ENCODE measurements around the gene CRYBB1.

Gene CRYBB1

GRCh38 chr22:26623984-26624383, 6.2 kb upstream of the CRYBB1 start:
- no peak for TF ChIP-seq CTCF (IDR thresholded peaks at IDR 0.05; ENCODE audit: low read length)
- no peak for TF ChIP-seq EZH2 (optimal IDR thresholded peaks at IDR 0.05; ENCODE audit: low read depth, low read length)
- no peak for TF ChIP-seq EZH2phosphoT487 (IDR thresholded peaks at IDR 0.05; ENCODE audit: low read length)
- Histone ChIP-seq H3K36me3 (replicated peaks; ENCODE audit: insufficient read depth, low read length) (no peaks in the 10 kb centered on the region), H3K79me2 (ENCODE audit: low read length) (no peaks in the 10 kb centered on the region), H3K9me2 (replicated peaks; ENCODE audit: insufficient read depth, low read length) (no peaks in the 10 kb centered on the region), H3K9ac (ENCODE audit: low read length) (no peak overlapping the region), H3K9me3 (replicated peaks; ENCODE audit: insufficient read depth, low read length) (no peaks in the 10 kb centered on the region), H3K4me1 (ENCODE audit: low read length) (peaks cover 13% of the 10 kb centered on the region; the same call in 1 of the 2 replicates), H3K4me3 (ENCODE audit: low read length) (no peak overlapping the region), H2AFZ (ENCODE audit: low read length) (no peak overlapping the region), H3K4me2 (ENCODE audit: low read depth, low read length) (no peak overlapping the region), H3K27me3 (replicated peaks; ENCODE audit: insufficient read depth, low read length) (no peaks in the 10 kb centered on the region), H3F3A (ENCODE audit: insufficient read depth, low read length) (0 out of 2 replicates have a peak, but pooled peaks cover 7% of the 10 kb centered on the region), H4K20me1 (ENCODE audit: insufficient read depth, low read length) (no peaks in the 10 kb centered on the region), H3K27ac (ENCODE audit: low read length) (no peak overlapping the region)
- DNase-seq, result no peak

GRCh38 chr22:26621663-26622062, 3.8 kb upstream of the CRYBB1 start, which contains the start of gene CRYBA4:
TSS of gene CRYBA4 (plus strand) at chr22:26621963. CDS start at chr22:26622597, 634 bp downstream.
- no peaks in the 10 kb centered on the region for H3K36me3 ChIP-seq (replicated peaks; ENCODE audit: insufficient read depth, low read length)
- no peak within 1 kb of the TSS for H3K27ac ChIP-seq (ENCODE audit: low read length)
- no peak within 1 kb of the TSS for H2AFZ ChIP-seq (ENCODE audit: low read length)
- H3K4me2 ChIP-seq (ENCODE audit: low read depth, low read length), result no peak within 1 kb of the TSS
- no peak within 1 kb of the TSS for H3K4me3 ChIP-seq (ENCODE audit: low read length)
- H3K79me2 ChIP-seq (ENCODE audit: low read length), result 0 out of 2 replicates have a peak, but pooled peaks cover under 1% of the 10 kb centered on the region
- H3K9ac ChIP-seq (ENCODE audit: low read length), result no peak within 1 kb of the TSS
- H4K20me1 ChIP-seq (ENCODE audit: insufficient read depth, low read length), result no peaks in the 10 kb centered on the region
- H3K27me3 ChIP-seq (replicated peaks; ENCODE audit: insufficient read depth, low read length), result no peaks in the 10 kb centered on the region
- TF ChIP-seq EZH2phosphoT487 (IDR thresholded peaks at IDR 0.05; ENCODE audit: low read length), result no peak
- no peak for TF ChIP-seq EZH2 (optimal IDR thresholded peaks at IDR 0.05; ENCODE audit: low read depth, low read length)
- no peak for TF ChIP-seq CTCF (IDR thresholded peaks at IDR 0.05; ENCODE audit: low read length)
- peaks cover 21% of the 10 kb centered on the region for H3F3A ChIP-seq (ENCODE audit: insufficient read depth, low read length)
- no peaks in the 10 kb centered on the region for H3K9me3 ChIP-seq (replicated peaks; ENCODE audit: insufficient read depth, low read length)
- peaks cover 24% of the 10 kb centered on the region for H3K4me1 ChIP-seq (ENCODE audit: low read length)
- H3K9me2 ChIP-seq (replicated peaks; ENCODE audit: insufficient read depth, low read length), result no peaks in the 10 kb centered on the region
- DNase-seq, result no peak

- no peak overlapping the region for H3K4me2 ChIP-seq (ENCODE audit: low read depth, low read length)
Measured at GRCh38 chr22:26620197-26620596, 2.4 kb upstream of the CRYBB1 start.

More at GRCh38 chr22:26620197-26620596, 2.4 kb upstream of the CRYBB1 start:
- no peak for TF ChIP-seq CTCF (IDR thresholded peaks at IDR 0.05; ENCODE audit: low read length)
- TF ChIP-seq EZH2phosphoT487 (IDR thresholded peaks at IDR 0.05; ENCODE audit: low read length), result no peak
- no peak for TF ChIP-seq EZH2 (optimal IDR thresholded peaks at IDR 0.05; ENCODE audit: low read depth, low read length)
- no peaks in the 10 kb centered on the region for H3K36me3 ChIP-seq (replicated peaks; ENCODE audit: insufficient read depth, low read length)
- no peak overlapping the region for H3K27ac ChIP-seq (ENCODE audit: low read length)
- no peaks in the 10 kb centered on the region for H3K9me2 ChIP-seq (replicated peaks; ENCODE audit: insufficient read depth, low read length)
- H3K4me3 ChIP-seq (ENCODE audit: low read length), result no peak overlapping the region
- no peaks in the 10 kb centered on the region for H4K20me1 ChIP-seq (ENCODE audit: insufficient read depth, low read length)
- peaks cover 11% of the 10 kb centered on the region; the same call in 1 of the 2 replicates for H3K79me2 ChIP-seq (ENCODE audit: low read length)
- H3F3A ChIP-seq (ENCODE audit: insufficient read depth, low read length), result peaks cover 28% of the 10 kb centered on the region
- H3K9me3 ChIP-seq (replicated peaks; ENCODE audit: insufficient read depth, low read length), result no peaks in the 10 kb centered on the region
- H3K27me3 ChIP-seq (replicated peaks; ENCODE audit: insufficient read depth, low read length), result no peaks in the 10 kb centered on the region
- H2AFZ ChIP-seq (ENCODE audit: low read length), result no peak overlapping the region
- no peak for DNase-seq
- H3K9ac ChIP-seq (ENCODE audit: low read length), result no peak overlapping the region
- H3K4me1 ChIP-seq (ENCODE audit: low read length), result peaks cover 35% of the 10 kb centered on the region

Measured in MM.1S (cell line).